HFFc6 (cell line): ENCODE results near the gene RPS19BP1. TPM values are rescaled to one million over a fixed set of nuclear protein-coding genes. Genes with fewer than 3 reads are reported as not detected.
A peak's percentile ranks its signal among the peaks of the same experiment; 100 is the strongest.

Experiments
- DNase-seq: peaks from one replicate; pipeline ENCODE4 v3.0.0-alpha.2; 2018
- H3K27ac Mint-ChIP-seq: 2 replicates; pipeline ENCODE4 v1.8.0; 2020; ENCODE audit warnings: mild to moderate bottlenecking, mixed read lengths
- H3K27me3 Mint-ChIP-seq: 2 replicates; pipeline ENCODE4 v1.8.0; 2021; ENCODE audit warnings: mild to moderate bottlenecking, moderate library complexity, mixed read lengths; ENCODE audit not compliant: insufficient read depth
- H3K36me3 Mint-ChIP-seq: 2 replicates; pipeline ENCODE4 v1.8.0; 2021; ENCODE audit warnings: low read depth, mixed read lengths
- H3K4me1 Mint-ChIP-seq: 2 replicates; pipeline ENCODE4 v1.8.0; 2020; ENCODE audit warnings: low read depth, mixed read lengths
- H3K4me3 Mint-ChIP-seq: 2 replicates; pipeline ENCODE4 v1.8.0; 2020; ENCODE audit warnings: mild to moderate bottlenecking, moderate library complexity, mixed read lengths
- H3K9me3 Mint-ChIP-seq: 2 replicates; pipeline ENCODE4 v1.8.0; 2020; ENCODE audit warnings: mild to moderate bottlenecking, mixed read lengths
- long read RNA-seq: library from polyadenylated mRNA; unstranded; transcript quantifications from one replicate; pipeline ENCODE4 v2.0.0, GENCODE V29; 2019
- total RNA-seq, 6 experiments: library from RNA; stranded (reverse); fragmentation: NEBNext Ultra II Directional; extraction: Animal tissue kit (Norgen Biotek cat#: 25700); gene quantifications; 2 replicates in 1 of 6; 3 replicates in 5 of 6; pipeline ENCODE4 v1.2.3, GENCODE V29; 2021
- TF ChIP-seq, protein P1 (sequence below): fragments of 200-600 bp; sonication (generic); IDR thresholded peaks from 2 replicates; pipeline ENCODE4 v1.5.0; 2021; ENCODE audit warnings: antibody characterized with exemption, mild to moderate bottlenecking

The RPS19BP1 gene, protein sequence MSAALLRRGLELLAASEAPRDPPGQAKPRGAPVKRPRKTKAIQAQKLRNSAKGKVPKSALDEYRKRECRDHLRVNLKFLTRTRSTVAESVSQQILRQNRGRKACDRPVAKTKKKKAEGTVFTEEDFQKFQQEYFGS
- total RNA-seq, result 10 to 100 TPM; 60.5 to 85.5 (median 75.9) TPM
- long read RNA-seq, transcript RPS19BP1-201 (4 exons, 927 nt), result major isoform, 100 of 114 reads
- long read RNA-seq, partial matches to known transcripts, result 1 of 114 reads
- long read RNA-seq, other reads (novel, unspliced or antisense), result 6 of 114 reads

GRCh38 chr22:39532215-39533073 lies at the start of gene RPS19BP1:
Gene RPS19BP1, minus strand, starts transcription at chr22:39532748. Its CDS starts 10 bp downstream, at chr22:39532738.
- TF ChIP-seq, protein P1, sequence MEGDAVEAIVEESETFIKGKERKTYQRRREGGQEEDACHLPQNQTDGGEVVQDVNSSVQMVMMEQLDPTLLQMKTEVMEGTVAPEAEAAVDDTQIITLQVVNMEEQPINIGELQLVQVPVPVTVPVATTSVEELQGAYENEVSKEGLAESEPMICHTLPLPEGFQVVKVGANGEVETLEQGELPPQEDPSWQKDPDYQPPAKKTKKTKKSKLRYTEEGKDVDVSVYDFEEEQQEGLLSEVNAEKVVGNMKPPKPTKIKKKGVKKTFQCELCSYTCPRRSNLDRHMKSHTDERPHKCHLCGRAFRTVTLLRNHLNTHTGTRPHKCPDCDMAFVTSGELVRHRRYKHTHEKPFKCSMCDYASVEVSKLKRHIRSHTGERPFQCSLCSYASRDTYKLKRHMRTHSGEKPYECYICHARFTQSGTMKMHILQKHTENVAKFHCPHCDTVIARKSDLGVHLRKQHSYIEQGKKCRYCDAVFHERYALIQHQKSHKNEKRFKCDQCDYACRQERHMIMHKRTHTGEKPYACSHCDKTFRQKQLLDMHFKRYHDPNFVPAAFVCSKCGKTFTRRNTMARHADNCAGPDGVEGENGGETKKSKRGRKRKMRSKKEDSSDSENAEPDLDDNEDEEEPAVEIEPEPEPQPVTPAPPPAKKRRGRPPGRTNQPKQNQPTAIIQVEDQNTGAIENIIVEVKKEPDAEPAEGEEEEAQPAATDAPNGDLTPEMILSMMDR, result no peak

DNA sequence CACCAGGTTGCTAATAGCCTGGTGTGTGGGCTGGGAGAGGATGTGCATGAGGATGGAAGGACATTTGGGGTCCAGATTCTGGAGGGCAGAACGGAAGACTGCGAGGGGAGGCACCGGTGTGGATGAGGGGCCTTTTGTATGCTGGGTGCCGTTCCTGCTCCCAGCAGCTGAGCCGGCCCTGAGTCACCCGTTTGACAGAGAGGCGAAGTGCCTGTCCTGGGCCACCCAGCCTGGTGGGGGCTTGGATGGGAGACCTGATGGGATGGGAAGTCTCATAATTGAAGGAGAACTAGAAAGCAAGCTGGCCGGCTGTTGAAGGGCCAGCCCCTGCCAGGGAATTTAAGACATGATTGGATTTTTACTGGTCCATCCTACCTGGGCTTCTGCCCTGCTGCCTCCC lies 48.8 kb upstream of the RPS19BP1 start:
- Mint-ChIP-seq H3K27me3 (peaks cover 36% of the 10 kb centered on the region), H3K4me1 (no peaks in the 10 kb centered on the region), H3K36me3 (no peaks in the 10 kb centered on the region; the same call in 1 of the 2 replicates), H3K4me3 (no peak overlapping the region), H3K27ac (no peak overlapping the region), H3K9me3 (no peaks in the 10 kb centered on the region; the same call in 1 of the 2 replicates)
- TF ChIP-seq, protein P1, result no peak
- no peak for DNase-seq

More at GRCh38 chr22:39532215-39533073, at the start of gene RPS19BP1:
- DNase-seq, result peak; percentile 98
- Mint-ChIP-seq H3K4me3 (peak within 1 kb of the TSS; percentile 91), H3K27ac (peak within 1 kb of the TSS; percentile 87), H3K36me3 (peaks cover 20% of the 10 kb centered on the region), H3K4me1 (peaks cover 52% of the 10 kb centered on the region), H3K9me3 (no peaks in the 10 kb centered on the region), H3K27me3 (peaks cover 6% of the 10 kb centered on the region)

DNA sequence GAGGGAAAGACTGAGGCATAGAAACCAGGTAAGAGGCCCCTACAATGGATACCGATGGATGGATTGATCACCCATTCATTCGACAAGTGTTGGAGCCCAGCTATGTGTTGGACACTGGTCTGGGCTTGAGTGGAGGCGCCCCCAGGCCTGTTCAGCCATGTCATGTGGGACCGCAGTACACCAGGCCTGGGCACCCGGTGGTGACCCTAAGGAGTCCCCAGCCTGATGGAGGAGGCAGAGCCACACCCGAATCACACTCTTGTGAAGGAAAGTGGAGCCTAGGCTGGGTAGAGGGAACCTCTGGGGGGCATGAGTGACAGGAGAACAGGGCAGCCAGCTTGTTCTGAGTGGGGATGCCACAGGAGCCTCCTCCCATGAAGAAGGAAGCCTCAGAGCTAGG lies 48.2 kb upstream of the RPS19BP1 start:
- H3K4me1 Mint-ChIP-seq, result no peaks in the 10 kb centered on the region
- H3K27ac Mint-ChIP-seq, result no peak overlapping the region
- H3K27me3 Mint-ChIP-seq, result peaks cover 36% of the 10 kb centered on the region
- TF ChIP-seq, protein P1, result no peak
- no peaks in the 10 kb centered on the region; the same call in 1 of the 2 replicates for H3K36me3 Mint-ChIP-seq
- DNase-seq, result no peak
- no peaks in the 10 kb centered on the region; the same call in 1 of the 2 replicates for H3K9me3 Mint-ChIP-seq
- H3K4me3 Mint-ChIP-seq, result no peak overlapping the region

- Mint-ChIP-seq H3K27ac (no peak overlapping the region), H3K9me3 (no peaks in the 10 kb centered on the region; the same call in 1 of the 2 replicates), H3K4me1 (peaks cover 6% of the 10 kb centered on the region), H3K4me3 (no peak overlapping the region), H3K27me3 (peaks cover 34% of the 10 kb centered on the region), H3K36me3 (no peaks in the 10 kb centered on the region; the same call in 1 of the 2 replicates)
- no peak for DNase-seq
- TF ChIP-seq, protein P1, result no peak
Measured at GRCh38 chr22:39580006-39580441, 47.5 kb upstream of the RPS19BP1 start.

DNA sequence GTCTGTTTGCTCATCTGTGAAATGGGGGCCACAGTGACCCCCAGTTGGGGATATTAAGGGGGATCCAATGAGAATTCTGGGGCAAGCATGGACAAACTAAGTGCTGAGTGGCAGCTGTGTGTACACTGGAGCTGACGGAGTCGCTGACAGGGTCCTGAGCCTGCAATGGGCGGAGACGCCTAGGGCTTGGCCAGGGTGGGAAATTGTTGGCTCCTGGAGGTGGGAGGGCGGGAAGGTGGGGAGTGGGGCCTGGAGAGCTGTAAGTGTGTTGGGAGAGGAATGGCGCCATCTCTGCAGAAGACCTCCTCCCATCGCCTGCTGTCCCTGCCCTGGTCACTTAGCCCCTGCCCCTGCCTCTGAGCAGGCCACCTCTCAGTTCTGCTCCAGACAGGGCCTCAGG lies 45.4 kb upstream of the RPS19BP1 start:
- Mint-ChIP-seq H3K27me3 (peaks cover 30% of the 10 kb centered on the region), H3K9me3 (no peaks in the 10 kb centered on the region; the same call in 1 of the 2 replicates), H3K27ac (no peak overlapping the region), H3K4me3 (no peak overlapping the region), H3K36me3 (no peaks in the 10 kb centered on the region), H3K4me1 (peaks cover 16% of the 10 kb centered on the region)
- TF ChIP-seq, protein P1, result no peak
- no peak for DNase-seq
